ENCODE data around the gene RNF123. TPM values are rescaled to one million over a fixed set of nuclear protein-coding genes. Genes with fewer than 3 reads are reported as not detected.

Gene RNF123
- total RNA-seq, 2 donors from 2014 or later: 18.4 to 28.7 TPM

GRCh38 chr3:49756036-49756435 is 66.7 kb downstream of the RNF123 start:
- Histone ChIP-seq H3K4me1 (peaks cover 36% of the 10 kb centered on the region), H3K4me3 (no peak overlapping the region), H3K9me3 (no peaks in the 10 kb centered on the region), H3K36me3 (replicated peaks in 1 of 2; ENCODE audit: insufficient read depth in 1 of 2, low read depth in 2 of 2) (no peaks in the 10 kb centered on the region), H3K27me3 (no peaks in the 10 kb centered on the region), H3K27ac (no peak overlapping the region)
- ATAC-seq (no peak), DNase-seq (no peak)
- TF ChIP-seq POLR2A (IDR thresholded peaks at IDR 0.05) (no peak), CTCF (IDR thresholded peaks at IDR 0.05) (no peak)
- intact Hi-C loops (cut with DNase I): no loop called here
- 39 to 50% methylated on average over 1 of the region's 1 CpG for WGBS, 2 donors

- 62 to 68% methylated on average over 2 of the region's 2 CpGs for WGBS, 2 donors
These were observed 67.8 kb downstream of the RNF123 start for GRCh38 chr3:49757197-49757596.

GRCh38 chr3:49759226-49759625 is 69.9 kb downstream of the RNF123 start:
- TF ChIP-seq CTCF (IDR thresholded peaks at IDR 0.05) (no peak), POLR2A (IDR thresholded peaks at IDR 0.05) (no peak)
- Histone ChIP-seq H3K4me1 (peaks cover 26% of the 10 kb centered on the region), H3K4me3 (no peak overlapping the region), H3K27ac (no peak overlapping the region), H3K36me3 (replicated peaks in 1 of 2; ENCODE audit: insufficient read depth in 1 of 2, low read depth in 2 of 2) (no peaks in the 10 kb centered on the region), H3K27me3 (no peaks in the 10 kb centered on the region), H3K9me3 (no peaks in the 10 kb centered on the region)
- ATAC-seq (no peak), DNase-seq (no peak)
- intact Hi-C loops (cut with DNase I): no loop called here
- 50 to 64% methylated on average over 1 of the region's 1 CpG for WGBS, 2 donors

More at GRCh38 chr3:49757197-49757596, 67.8 kb downstream of the RNF123 start:
- Histone ChIP-seq H3K9me3 (no peaks in the 10 kb centered on the region), H3K27me3 (no peaks in the 10 kb centered on the region), H3K36me3 (replicated peaks in 1 of 2; ENCODE audit: insufficient read depth in 1 of 2, low read depth in 2 of 2) (no peaks in the 10 kb centered on the region), H3K4me1 (peaks cover 36% of the 10 kb centered on the region), H3K27ac (no peak overlapping the region), H3K4me3 (no peak overlapping the region)
- intact Hi-C loops (cut with DNase I): no loop called here
- TF ChIP-seq CTCF (IDR thresholded peaks at IDR 0.05) (no peak), POLR2A (IDR thresholded peaks at IDR 0.05) (no peak)
- ATAC-seq (no peak), DNase-seq (no peak)

- ATAC-seq (no peak), DNase-seq (no peak)
- Histone ChIP-seq H3K27me3 (no peaks in the 10 kb centered on the region), H3K36me3 (replicated peaks in 1 of 2; ENCODE audit: insufficient read depth in 1 of 2, low read depth in 2 of 2) (no peaks in the 10 kb centered on the region), H3K4me3 (no peak overlapping the region), H3K27ac (no peak overlapping the region), H3K4me1 (peaks cover 9% of the 10 kb centered on the region), H3K9me3 (no peaks in the 10 kb centered on the region)
- TF ChIP-seq CTCF (IDR thresholded peaks at IDR 0.05) (no peak), POLR2A (IDR thresholded peaks at IDR 0.05) (no peak)
- intact Hi-C loops (cut with DNase I): no loop called here
- WGBS, 2 donors: 75 to 82% methylated on average over 3 of the region's 3 CpGs
These were observed 72.3 kb downstream of the RNF123 start for GRCh38 chr3:49761661-49762060.

GRCh38 chr3:49763981-49764380 is 74.6 kb downstream of the RNF123 start:
- Histone ChIP-seq H3K27me3 (no peaks in the 10 kb centered on the region), H3K36me3 (replicated peaks in 1 of 2; ENCODE audit: insufficient read depth in 1 of 2, low read depth in 2 of 2) (no peaks in the 10 kb centered on the region), H3K27ac (no peak overlapping the region), H3K4me1 (peaks cover 10% of the 10 kb centered on the region), H3K9me3 (no peaks in the 10 kb centered on the region), H3K4me3 (no peak overlapping the region)
- no peak for ATAC-seq
- 97 to 99% methylated on average over 4 of the region's 4 CpGs for WGBS, 2 donors
- intact Hi-C loops (cut with DNase I): no loop called here
- no peak for TF ChIP-seq POLR2A (IDR thresholded peaks at IDR 0.05)
- no peak for TF ChIP-seq CTCF (IDR thresholded peaks at IDR 0.05)
- DNase-seq: no peak
